GM19397 (cell line): ENCODE data around the gene HIVEP3.
A peak's percentile ranks its signal among the peaks of the same experiment; 100 is the strongest.
"Not testable (repeated sequence)": the region's sequence is repeated elsewhere in the genome, so short reads cannot be mapped to it uniquely, and the experiment has no call there.

ENCODE experiments used
- ATAC-seq: cut with Tn5 transposase; IDR thresholded peaks from one replicate; pipeline ENCODE4 v1.9.1; 2021; ENCODE audit warnings: mild to moderate bottlenecking, moderate library complexity; ENCODE audit not compliant: unreplicated experiment

Gene HIVEP3

GRCh38 chr1:41574842-41575241 is 343.9 kb downstream of the HIVEP3 start:
- ATAC-seq, result no peak

- peak; percentile 59 for ATAC-seq
Measured at GRCh38 chr1:41573785-41574713, 344.7 kb downstream of the HIVEP3 start.

DNA sequence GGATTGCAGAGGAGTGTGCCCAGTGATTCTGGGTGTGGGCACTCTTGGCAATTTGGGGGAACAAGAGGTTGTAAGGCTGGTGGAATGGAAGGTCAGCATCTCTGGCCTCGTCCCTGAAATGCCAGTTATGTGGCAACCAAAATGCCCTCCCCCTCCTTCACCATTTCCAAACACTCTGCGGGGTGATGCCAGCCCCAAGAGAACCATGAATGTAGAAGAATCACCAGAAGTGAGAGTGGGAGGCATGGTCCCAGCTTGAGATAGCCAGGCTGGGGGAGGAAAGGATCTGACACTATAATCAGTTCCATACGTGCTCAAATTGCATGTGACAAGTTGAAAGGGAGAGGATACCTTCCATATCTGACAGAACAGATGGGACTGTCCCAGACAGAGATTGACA is 345.5 kb downstream of the HIVEP3 start:
- no peak for ATAC-seq

GRCh38 chr1:41572224-41572623 is 346.5 kb downstream of the HIVEP3 start:
- no peak for ATAC-seq

GRCh38 chr1:41571041-41571440 is 347.7 kb downstream of the HIVEP3 start:
- no peak for ATAC-seq

DNA sequence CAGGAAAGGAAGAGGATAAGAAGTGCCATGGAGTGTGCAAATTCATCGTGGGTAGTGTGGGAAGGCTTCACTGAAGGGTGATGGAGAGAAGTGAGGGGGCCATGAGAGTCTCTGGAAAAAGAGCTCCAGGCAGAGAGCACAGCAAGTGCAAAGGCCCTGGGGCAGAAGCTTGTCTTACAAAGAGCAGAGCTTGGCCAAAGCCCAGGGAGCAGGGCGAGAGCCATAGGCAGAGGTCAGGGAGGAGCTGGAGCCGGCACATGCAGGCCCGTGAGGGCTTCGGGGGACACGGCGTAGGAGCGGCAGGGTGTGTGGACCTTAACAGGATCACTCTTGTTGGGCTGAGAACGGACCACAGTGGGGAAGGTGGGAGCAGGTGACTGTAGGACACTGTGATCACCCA is 350.5 kb downstream of the HIVEP3 start:
- ATAC-seq, result no peak

DNA sequence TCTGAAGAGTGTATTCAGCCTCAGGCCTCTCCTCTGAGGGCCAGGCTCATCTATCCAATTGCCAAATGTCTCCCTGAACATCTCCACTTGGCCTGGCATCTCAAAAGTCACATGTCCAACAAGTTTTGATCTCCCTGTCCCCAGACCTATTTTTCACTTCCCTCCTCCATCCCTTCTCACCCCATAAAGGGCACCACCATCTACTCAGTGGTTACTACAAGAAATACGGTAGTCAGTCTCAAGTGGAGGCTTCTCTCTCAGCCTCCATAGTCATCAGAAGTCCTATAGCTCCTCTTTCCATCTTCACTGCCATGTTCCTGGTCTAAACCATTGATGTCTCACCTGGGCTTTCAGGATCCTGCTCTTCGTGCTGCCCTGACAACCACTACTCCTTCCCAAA is 351.8 kb downstream of the HIVEP3 start:
- no peak for ATAC-seq

GRCh38 chr1:41566274-41566885 is 352.3 kb downstream of the HIVEP3 start:
- no peak for ATAC-seq

DNA sequence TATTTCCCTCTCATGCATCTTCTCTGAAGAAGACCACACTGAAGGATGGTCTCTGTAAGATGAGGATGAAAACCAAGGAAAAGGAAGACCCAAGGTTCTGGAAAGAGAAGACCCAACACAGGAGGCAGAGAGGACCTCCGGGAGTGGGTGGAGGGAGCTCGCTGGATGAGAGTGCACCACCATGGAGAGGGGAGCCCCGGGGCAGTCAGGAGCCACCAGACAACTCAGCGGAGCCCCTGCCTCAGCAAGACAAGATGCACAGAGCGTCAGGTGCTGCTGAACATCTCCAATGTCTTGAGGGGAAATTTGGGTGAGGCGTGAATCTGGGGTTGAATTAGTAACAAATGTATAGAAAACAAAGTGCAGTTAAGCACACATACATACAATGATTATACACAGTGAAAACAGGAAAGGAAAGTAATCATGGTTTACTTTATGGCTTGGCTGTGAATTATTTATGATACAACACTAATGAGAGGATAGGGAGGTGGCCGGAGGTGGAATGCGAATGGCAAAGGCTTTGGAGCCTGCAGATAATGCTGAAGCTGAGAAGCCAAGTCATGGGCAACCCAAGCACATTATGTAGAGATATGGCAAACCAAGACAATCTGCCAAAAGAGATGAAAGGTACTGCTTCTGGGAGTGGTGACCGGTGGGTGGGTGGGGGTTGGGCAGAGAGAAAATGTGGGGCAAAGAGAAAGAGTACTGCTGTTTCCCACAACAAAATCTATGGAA is 353.8 kb downstream of the HIVEP3 start:
- no peak for ATAC-seq

DNA sequence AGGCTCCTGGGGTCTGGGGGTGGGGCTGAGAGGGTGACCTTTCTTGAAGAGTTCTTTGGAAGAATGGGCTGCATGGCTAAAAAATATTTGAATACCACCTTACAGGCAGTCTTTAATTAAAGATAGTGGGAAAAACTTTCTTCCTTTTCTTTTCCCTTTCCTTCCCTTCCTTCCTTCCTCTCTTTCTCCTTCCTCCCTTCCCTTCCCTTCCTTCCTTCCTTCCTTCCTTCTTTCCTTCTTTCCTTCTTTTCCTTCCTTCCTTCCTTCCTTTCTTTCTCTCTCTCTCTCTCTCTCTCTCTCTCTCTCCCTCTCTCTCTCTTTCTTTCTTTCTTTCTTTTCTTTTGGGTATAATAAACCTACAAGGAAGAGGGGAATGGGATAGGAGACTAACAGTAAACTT is 356.4 kb downstream of the HIVEP3 start:
- no peak for ATAC-seq

GRCh38 chr1:41560931-41561330 is 357.8 kb downstream of the HIVEP3 start:
- no peak for ATAC-seq

DNA sequence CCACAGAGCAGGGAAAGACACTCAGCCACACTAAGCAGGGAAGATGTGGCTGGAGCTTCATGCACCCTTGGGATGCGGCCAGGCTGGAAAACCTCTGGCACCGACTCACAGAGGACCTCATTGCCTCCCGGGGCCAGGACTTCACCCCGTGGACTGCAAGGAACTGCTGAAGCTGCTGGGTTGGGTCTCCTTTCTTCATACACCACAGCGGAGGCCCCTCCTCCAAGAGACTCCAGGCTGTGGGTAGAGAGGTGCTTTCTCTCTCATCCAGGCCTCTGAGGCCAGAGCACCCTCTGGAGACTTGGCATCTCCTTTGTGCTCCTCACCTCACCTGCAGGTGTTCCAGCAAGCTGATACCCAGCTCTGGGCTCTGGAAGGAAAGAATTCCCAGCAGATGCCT is 358.2 kb downstream of the HIVEP3 start:
- no peak for ATAC-seq

DNA sequence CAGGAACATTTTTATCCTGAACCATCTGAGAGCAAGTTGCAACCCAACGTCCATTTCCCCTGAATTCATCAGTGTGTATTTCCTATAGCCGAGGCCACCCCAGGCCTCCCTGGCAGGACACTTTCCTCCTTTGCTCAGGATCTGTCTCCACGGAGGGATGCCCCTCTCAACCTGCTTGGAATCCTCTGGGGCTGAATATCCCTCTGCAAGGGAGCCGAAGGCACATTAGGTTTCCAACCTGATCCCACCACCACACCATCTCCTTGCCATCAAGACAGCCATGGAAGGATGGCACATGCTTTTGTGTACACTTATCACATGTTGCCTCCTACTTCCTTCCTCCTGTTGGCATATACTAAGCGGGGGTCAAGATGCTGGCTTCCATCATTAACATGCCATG is 359.4 kb downstream of the HIVEP3 start:
- no peak for ATAC-seq

DNA sequence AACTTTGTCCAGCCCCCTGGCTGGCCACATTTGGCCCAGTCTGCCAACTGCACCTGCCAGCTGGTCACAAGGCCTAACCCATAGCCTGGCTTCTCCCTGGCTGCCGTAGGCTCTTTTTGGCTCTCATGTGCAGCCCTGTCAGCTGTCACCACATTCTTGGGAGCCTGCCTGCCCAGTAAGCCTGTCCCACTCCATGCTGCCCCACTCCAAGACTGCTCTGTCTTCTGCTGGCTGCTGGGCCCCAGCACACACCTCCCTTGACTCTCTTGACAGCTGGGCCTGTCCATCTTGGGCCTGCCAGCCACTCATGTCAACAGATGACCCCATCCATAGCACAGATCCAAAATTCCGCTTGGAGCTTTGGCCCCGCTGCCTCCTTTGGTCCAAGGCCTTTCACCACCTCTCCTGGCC is 360.0 kb downstream of the HIVEP3 start:
- ATAC-seq, result no peak

GRCh38 chr1:41557751-41558455 is 360.8 kb downstream of the HIVEP3 start:
- no peak for ATAC-seq

GRCh38 chr1:41554746-41555145 is 364.0 kb downstream of the HIVEP3 start:
- ATAC-seq, result not testable (repeated sequence)

- ATAC-seq, result no peak
Measured at GRCh38 chr1:41547781-41548560, 370.8 kb downstream of the HIVEP3 start.

DNA sequence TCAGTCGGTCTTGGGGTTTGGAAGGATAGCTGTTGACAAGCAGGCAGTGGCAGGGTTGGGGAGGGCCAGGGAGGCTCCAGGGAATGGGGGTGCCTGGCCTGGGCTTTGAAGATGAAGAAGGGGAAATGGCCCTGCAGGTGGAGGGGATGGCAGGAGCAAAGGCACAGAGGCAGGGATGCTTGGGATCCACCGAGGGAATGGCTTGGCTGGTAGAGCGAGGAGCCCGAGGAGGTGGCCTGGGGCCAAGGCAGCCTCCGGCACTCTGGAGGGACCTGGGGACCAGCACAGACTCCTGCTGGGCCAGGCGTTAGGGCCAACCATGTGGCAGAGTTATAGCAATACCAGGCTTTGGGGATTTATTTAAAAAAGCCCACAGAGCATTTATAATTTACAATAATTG is 371.4 kb downstream of the HIVEP3 start:
- ATAC-seq, result no peak

- no peak for ATAC-seq
Measured at GRCh38 chr1:41546833-41547135, 371.9 kb downstream of the HIVEP3 start.

DNA sequence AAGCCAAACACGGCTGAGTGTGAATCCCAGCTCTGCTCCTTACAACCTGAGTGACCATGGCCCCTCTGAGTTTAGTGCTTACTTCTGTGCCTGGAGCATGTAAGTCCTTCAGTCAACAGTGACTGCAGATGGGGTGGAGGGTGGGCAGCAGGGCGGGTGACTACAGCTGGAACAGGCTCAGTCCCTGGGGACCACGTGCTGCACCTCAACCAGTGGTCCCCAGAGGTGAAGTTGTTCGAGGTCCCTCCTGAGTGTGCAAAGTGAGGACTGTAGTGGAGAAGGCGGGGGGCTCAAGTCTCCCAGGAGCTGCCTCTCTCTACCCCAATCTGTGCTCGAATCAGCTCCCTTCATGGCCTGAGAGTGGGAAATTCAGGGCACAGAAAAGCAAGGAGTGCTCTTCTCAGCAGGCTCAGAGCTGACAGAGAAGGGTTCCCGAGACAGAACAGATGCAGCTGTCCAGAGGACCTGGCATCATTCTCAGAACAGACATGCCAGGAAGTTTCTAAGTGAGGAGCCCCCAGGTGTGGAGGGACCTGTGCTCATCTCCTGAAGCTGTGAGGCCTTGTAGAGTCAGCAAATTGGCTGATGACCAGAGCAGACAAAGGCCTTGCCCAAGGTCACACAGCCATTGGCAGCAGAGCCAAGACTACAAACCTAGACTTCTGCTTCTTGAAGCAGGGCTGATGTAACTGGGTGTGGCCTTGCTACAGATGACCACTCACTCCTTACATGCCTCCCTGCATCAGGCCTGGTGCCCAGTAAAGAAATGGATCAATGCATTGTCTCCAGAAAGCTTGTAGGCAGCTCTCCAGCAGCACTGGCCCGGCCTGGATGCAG is 372.5 kb downstream of the HIVEP3 start:
- no peak for ATAC-seq
